Activated T-helper 1 cell treated with anti-CD3 and anti-CD28 coated beads, Interleukin-12 subunit alpha, Interleukin-12 subunit beta, Interleukin-2, Interleukin-4 antibody, amounts not matched to agents 30 ng/mL and 10 ng/mL and 1 ng/mL, durations not matched to agents 14 hours and 24 hours and 36 hours (primary cell): ENCODE data around the gene TPRN. TPM values are rescaled to one million over a fixed set of nuclear protein-coding genes. Genes with fewer than 3 reads are reported as not detected.

ENCODE experiments used
- DNase-seq: peaks from one replicate; pipeline ENCODE4 v3.0.0; 2021; ENCODE audit warnings: low spot score
- H3K27ac Mint-ChIP-seq: one replicate; pipeline ENCODE4 v1.8.0; 2021; ENCODE audit warnings: mild to moderate bottlenecking, mixed read lengths
- H3K27me3 Mint-ChIP-seq: one replicate; pipeline ENCODE4 v1.8.0; 2022; ENCODE audit warnings: mild to moderate bottlenecking, moderate library complexity, mixed read lengths; ENCODE audit not compliant: insufficient read depth
- H3K36me3 Mint-ChIP-seq: one replicate; pipeline ENCODE4 v1.8.0; 2021; ENCODE audit warnings: low read depth, mixed read lengths
- H3K4me1 Mint-ChIP-seq: one replicate; pipeline ENCODE4 v1.8.0; 2021; ENCODE audit warnings: low read depth, mixed read lengths
- H3K4me3 Mint-ChIP-seq: one replicate; pipeline ENCODE4 v1.8.0; 2021; ENCODE audit warnings: mild to moderate bottlenecking, moderate library complexity, mixed read lengths
- H3K9me3 Mint-ChIP-seq: one replicate; pipeline ENCODE4 v1.8.0; 2021; ENCODE audit warnings: mixed read lengths
- intact Hi-C: fragments of 100-400 bp; cut with micrococcal nuclease; formaldehyde crosslinking; loops from one replicate; pipeline ENCODE4 v1.15.1; 2024
- total RNA-seq: library from RNA; stranded (reverse); gene quantifications from 2 replicates; pipeline ENCODE4 v1.2.3, GENCODE V29; 2022

The TPRN gene
- total RNA-seq, 1 donor from 2014 or later: 17.2 TPM

GRCh38 chr9:137217276-137218211 lies 17.0 kb upstream of the TPRN start:
- Mint-ChIP-seq H3K4me1 (no peaks in the 10 kb centered on the region), H3K4me3 (no peak overlapping the region), H3K27ac (no peak overlapping the region), H3K36me3 (peaks cover 1% of the 10 kb centered on the region), H3K27me3 (no peaks in the 10 kb centered on the region), H3K9me3 (no peaks in the 10 kb centered on the region)
- intact Hi-C loops: no loop called here
- no peak for DNase-seq

- Mint-ChIP-seq H3K27ac (no peak overlapping the region), H3K9me3 (no peaks in the 10 kb centered on the region), H3K4me1 (no peaks in the 10 kb centered on the region), H3K27me3 (no peaks in the 10 kb centered on the region), H3K36me3 (peaks cover 1% of the 10 kb centered on the region), H3K4me3 (no peak overlapping the region)
- no peak for DNase-seq
- intact Hi-C loops: no loop called here
These were observed 15.8 kb upstream of the TPRN start for GRCh38 chr9:137216188-137216965.

- no peaks in the 10 kb centered on the region for H3K4me1 Mint-ChIP-seq
- H3K36me3 Mint-ChIP-seq: peaks cover 1% of the 10 kb centered on the region
- intact Hi-C loops: no loop called here
- H3K9me3 Mint-ChIP-seq: no peaks in the 10 kb centered on the region
- DNase-seq: no peak
- H3K27me3 Mint-ChIP-seq: no peaks in the 10 kb centered on the region
- no peak overlapping the region for H3K4me3 Mint-ChIP-seq
- H3K27ac Mint-ChIP-seq: no peak overlapping the region
These were observed 14.8 kb upstream of the TPRN start for GRCh38 chr9:137215196-137215986.

- Mint-ChIP-seq H3K4me3 (no peak overlapping the region), H3K4me1 (no peaks in the 10 kb centered on the region), H3K27me3 (no peaks in the 10 kb centered on the region), H3K9me3 (no peaks in the 10 kb centered on the region), H3K27ac (no peak overlapping the region), H3K36me3 (peaks cover 3% of the 10 kb centered on the region)
- DNase-seq: no peak
- intact Hi-C loops: no loop called here
These were observed 14.1 kb upstream of the TPRN start for GRCh38 chr9:137214620-137215019.

- Mint-ChIP-seq H3K36me3 (peaks cover 7% of the 10 kb centered on the region), H3K27ac (no peak overlapping the region), H3K9me3 (no peaks in the 10 kb centered on the region), H3K4me1 (no peaks in the 10 kb centered on the region), H3K27me3 (no peaks in the 10 kb centered on the region), H3K4me3 (no peak overlapping the region)
- no peak for DNase-seq
- intact Hi-C loops: no loop called here
These were observed 12.9 kb upstream of the TPRN start for GRCh38 chr9:137213160-137214060.

- intact Hi-C loops: no loop called here
- H3K9me3 Mint-ChIP-seq: no peaks in the 10 kb centered on the region
- H3K4me1 Mint-ChIP-seq: peaks cover 2% of the 10 kb centered on the region
- peaks cover 8% of the 10 kb centered on the region for H3K36me3 Mint-ChIP-seq
- H3K27me3 Mint-ChIP-seq: no peaks in the 10 kb centered on the region
- no peak for DNase-seq
- H3K4me3 Mint-ChIP-seq: no peak overlapping the region
- no peak overlapping the region for H3K27ac Mint-ChIP-seq
These were observed 12.0 kb upstream of the TPRN start for GRCh38 chr9:137212520-137212919.

GRCh38 chr9:137211532-137211931 lies 11.0 kb upstream of the TPRN start:
- intact Hi-C loops: no loop called here
- H3K4me1 Mint-ChIP-seq: peaks cover 12% of the 10 kb centered on the region
- no peak overlapping the region for H3K4me3 Mint-ChIP-seq
- no peak overlapping the region for H3K27ac Mint-ChIP-seq
- H3K9me3 Mint-ChIP-seq: no peaks in the 10 kb centered on the region
- DNase-seq: no peak
- H3K27me3 Mint-ChIP-seq: no peaks in the 10 kb centered on the region
- H3K36me3 Mint-ChIP-seq: peaks cover 15% of the 10 kb centered on the region

GRCh38 chr9:137206602-137207001 lies 6.1 kb upstream of the TPRN start:
- no peak for DNase-seq
- peaks cover 38% of the 10 kb centered on the region for H3K4me1 Mint-ChIP-seq
- peaks cover 22% of the 10 kb centered on the region for H3K36me3 Mint-ChIP-seq
- peak overlapping the region; percentile 95 for H3K4me3 Mint-ChIP-seq
- no peaks in the 10 kb centered on the region for H3K27me3 Mint-ChIP-seq
- intact Hi-C loops: no loop called here
- H3K9me3 Mint-ChIP-seq: no peaks in the 10 kb centered on the region
- H3K27ac Mint-ChIP-seq: peak overlapping the region; percentile 86

- Mint-ChIP-seq H3K4me3 (peak within 1 kb of the TSS; percentile 95), H3K4me1 (peaks cover 42% of the 10 kb centered on the region), H3K27ac (peak within 1 kb of the TSS; percentile 87), H3K9me3 (no peaks in the 10 kb centered on the region), H3K36me3 (peaks cover 22% of the 10 kb centered on the region), H3K27me3 (no peaks in the 10 kb centered on the region)
- DNase-seq: peak; percentile 93
- intact Hi-C loops: loop anchor here (1.0 to 2.0 kb wide), 4 partner anchors 17 to 55 kb away; partner anchors contain the start of genes ANAPC2, NELFB and SSNA1
These were observed 4.9 kb upstream of the TPRN start, which contains the start of the genes NDOR1 and TMEM203 for GRCh38 chr9:137205126-137206069. TSS of gene NDOR1 (plus strand) at chr9:137205700. CDS start at chr9:137205778, 78 bp downstream. TSS of gene TMEM203 (minus strand) at chr9:137205648. CDS start at chr9:137205414, 234 bp downstream.

GRCh38 chr9:137204731-137205125 lies 4.2 kb upstream of the TPRN start:
- intact Hi-C loops: loop anchor here (1.0 to 2.0 kb wide), 4 partner anchors 16 to 54 kb away; partner anchors contain the start of genes ANAPC2, NELFB and SSNA1
- H3K36me3 Mint-ChIP-seq: peaks cover 20% of the 10 kb centered on the region

GRCh38 chr9:137202966-137203365 lies 2.4 kb upstream of the TPRN start:
- Mint-ChIP-seq H3K9me3 (no peaks in the 10 kb centered on the region), H3K27ac (no peak overlapping the region), H3K36me3 (peaks cover 16% of the 10 kb centered on the region), H3K27me3 (no peaks in the 10 kb centered on the region), H3K4me1 (peaks cover 42% of the 10 kb centered on the region), H3K4me3 (peak overlapping the region; percentile 11)
- no peak for DNase-seq
- intact Hi-C loops: no loop called here

More at GRCh38 chr9:137204731-137205125, 4.2 kb upstream of the TPRN start:
- Mint-ChIP-seq H3K27ac (peak overlapping the region; percentile 87), H3K4me1 (peaks cover 42% of the 10 kb centered on the region), H3K9me3 (no peaks in the 10 kb centered on the region), H3K4me3 (peak overlapping the region; percentile 95), H3K27me3 (no peaks in the 10 kb centered on the region)
- DNase-seq: no peak
